GM12872 (cell line): Measurements from ENCODE around the gene ZFAND3.

Experiments
- CTCF ChIP-seq: IDR thresholded peaks from 3 replicates; pipeline ENCODE4 v1.5.1; 2011; ENCODE audit warnings: low read depth, mild to moderate bottlenecking, low read length, moderate library complexity; ENCODE audit not compliant: insufficient read depth

The ZFAND3 gene

DNA sequence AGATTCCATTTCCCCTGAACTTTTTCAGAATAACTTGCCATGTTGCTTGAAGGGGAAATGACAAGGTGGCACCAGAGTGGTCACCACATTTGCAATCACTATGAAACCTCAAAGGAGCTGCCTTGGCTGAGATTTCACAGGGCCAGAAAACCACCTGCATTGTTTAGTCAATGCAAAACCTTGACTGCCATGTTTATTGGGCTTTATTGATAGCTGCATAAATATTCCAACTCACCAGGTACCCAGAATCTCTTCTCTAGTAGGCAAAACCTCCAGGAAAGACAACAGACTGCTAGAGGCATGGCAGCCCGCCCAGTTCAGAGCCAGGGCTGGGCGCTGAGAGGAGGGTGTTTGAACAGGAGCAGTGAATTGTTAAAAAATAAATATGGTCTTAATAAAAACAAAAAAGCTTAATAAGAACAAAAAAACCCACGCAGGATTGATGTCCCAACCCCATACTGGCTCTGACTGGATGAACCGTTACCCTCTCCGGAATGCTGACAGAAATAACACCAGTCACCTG is 375.6 kb downstream of the ZFAND3 start:
- no peak for TF ChIP-seq CTCF

- no peak for TF ChIP-seq CTCF
These were observed 378.7 kb downstream of the ZFAND3 start for GRCh38 chr6:38198219-38198618.
